ENCODE measurements around the gene ISM2.

The ISM2 gene

DNA sequence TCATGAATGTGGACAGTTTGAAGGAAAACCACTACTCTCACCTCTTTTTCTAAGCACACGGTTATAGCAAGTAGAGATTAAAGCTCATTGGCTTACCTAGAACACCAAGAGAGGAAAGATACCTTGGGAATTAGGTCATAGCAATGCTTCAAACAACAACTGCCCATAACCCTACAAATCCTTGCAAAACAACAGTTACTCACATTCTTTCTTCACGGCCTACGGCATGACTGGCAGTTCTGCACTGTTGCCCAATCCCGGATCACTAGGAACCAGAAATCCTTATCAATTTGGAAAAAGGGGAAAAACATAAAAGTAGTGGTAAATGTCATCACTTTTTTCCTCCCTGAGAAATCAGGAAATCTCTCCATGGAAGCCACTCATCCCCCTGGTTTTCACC, 9.6 kb upstream of the ISM2 start:
- DNase-seq (ENCODE audit: low spot score), result no peak
- no peak for FAIRE-seq

DNA sequence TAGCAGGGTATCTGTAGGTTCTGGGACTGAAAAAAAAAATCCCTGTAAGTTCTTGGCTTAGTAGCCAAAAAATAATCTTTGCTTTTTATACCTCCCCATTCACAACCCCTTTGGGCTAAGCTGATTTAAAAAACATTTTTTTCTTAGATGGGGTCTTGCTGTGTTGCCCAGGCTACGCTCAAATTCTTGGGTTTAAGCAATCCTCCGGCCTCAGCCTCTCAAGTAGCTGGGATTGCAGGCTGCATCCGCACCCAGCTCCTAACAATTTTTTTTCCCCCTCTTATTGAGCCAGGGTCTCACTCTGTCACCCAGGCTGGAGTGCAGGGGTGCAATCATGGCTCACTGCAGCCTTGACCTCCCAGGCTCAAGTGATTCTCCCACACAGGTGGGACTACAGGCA, 9.1 kb upstream of the ISM2 start:
- DNase-seq (ENCODE audit: low spot score) (no peak), FAIRE-seq (no peak)

DNA sequence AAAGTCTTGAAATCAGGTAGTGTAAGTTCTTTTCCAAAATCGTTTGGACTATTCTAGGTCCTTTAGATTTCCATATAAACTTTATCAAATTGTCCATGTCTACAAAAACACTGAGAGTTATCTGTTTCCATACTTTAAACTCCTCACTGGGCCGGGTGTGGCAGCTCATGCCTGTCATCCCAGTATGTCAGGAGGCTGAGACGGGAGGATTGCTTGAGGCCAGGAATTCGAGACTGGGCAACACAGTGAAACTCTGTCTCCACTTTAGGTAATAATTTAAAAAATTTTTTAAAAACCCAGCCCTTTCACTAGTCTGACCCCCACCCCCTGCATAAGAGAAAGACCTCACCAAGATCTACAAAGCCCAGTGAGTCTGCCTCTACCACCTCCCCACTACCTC, 6.4 kb upstream of the ISM2 start:
- DNase-seq (ENCODE audit: low spot score), result no peak
- FAIRE-seq, result no peak

DNA sequence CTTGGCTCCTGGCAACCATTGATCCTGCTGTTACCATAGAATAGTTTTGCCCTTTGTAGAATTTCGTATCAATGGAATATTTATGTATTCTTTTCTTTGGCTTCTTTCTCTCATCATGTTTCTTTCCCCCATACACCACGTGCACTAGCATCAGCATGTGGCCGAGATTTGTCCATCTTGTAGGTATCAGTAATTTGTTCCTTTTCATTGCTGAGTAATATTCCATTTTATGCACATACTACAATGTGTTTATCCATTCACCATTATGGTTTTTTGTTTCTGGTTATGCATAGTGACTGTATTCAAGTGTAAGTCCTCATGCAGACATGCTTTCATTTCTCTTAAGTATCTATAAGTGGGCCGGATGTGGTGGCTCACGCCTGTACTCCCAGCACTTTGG, 4.5 kb upstream of the ISM2 start:
- FAIRE-seq (no peak), DNase-seq (ENCODE audit: low spot score) (no peak)

DNA sequence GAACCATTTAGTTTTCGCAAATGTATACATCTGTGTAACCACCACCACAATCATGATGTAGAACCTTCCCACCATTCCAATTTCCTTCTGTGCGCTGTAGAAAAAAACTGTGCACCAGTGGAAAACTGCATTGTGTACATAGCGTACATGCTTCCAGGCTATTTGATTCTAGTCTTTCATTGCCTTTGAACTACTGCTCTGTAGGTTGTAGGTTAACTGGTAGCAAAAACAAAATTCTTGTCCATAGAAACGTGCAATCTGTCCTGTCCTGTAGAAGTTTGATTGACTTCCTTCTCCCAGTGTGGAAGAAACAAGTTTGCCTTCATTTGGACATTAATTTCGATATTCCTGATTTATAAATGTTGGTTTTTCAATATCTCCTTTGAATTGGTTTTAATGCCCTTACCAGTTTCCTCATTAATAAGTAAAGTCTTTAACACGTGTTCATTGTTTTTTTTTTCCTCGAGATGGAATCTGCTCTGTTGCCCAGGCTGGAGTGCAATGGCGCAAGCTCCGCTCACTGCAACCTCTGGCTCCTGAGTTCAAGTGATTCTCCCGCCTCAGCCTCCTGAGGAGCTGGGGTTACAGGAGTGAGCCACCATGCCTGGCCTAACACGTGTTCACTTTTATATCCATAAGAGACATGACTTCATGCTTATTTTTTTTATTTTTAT, 3.6 kb upstream of the ISM2 start:
- DNase-seq (ENCODE audit: low spot score) (no peak), FAIRE-seq (no peak)

DNA sequence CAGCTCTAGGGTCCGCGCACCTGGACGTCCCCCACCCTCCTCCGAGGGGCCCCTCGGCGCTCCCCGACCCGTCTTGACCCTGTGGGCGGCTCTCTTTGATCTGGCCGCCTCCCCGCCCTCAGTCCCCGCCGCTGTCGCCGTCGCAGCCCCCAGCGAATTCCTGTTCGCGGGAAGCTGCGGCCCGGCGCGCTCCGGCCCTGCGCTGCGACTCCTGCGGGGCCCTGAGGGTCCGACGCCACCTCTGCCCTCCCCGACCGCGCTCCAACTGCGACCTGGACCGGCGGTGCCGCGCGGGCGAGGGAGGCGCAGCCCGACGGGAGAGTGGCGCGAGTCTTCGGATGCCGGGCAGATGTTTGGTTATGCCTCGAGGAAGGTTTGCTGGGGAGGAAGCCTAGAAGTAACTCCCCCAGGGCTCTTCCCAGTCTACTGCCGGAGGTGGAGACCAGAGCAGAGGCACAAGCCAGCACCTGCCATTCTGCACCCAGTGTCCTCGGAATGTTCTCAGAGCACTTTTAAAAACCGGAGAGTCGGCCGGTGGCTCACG, 440 bp upstream of the ISM2 start:
- no peak for FAIRE-seq
- DNase-seq (ENCODE audit: low spot score), result no peak

DNA sequence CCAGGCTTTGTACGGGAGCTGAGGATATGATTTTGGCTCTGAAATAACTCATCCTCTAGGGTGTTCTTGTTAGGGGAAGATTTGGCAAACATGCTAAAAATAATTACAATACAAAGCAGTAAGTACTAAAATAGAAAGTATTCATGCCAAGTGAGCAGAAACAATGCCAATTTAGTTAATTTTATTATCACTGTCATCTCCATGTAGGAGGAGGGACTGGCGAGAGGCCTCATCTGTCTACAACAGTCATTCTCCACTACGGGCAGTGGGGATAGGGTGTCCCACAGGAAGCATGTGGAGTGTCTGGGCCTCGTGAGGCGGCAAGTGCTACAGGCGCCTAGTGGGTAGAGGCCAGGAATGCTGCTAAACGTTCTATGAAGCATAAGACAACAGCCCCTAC, 3.3 kb downstream of the ISM2 start:
- DNase-seq (ENCODE audit: low spot score), result no peak
- FAIRE-seq, result no peak

DNA sequence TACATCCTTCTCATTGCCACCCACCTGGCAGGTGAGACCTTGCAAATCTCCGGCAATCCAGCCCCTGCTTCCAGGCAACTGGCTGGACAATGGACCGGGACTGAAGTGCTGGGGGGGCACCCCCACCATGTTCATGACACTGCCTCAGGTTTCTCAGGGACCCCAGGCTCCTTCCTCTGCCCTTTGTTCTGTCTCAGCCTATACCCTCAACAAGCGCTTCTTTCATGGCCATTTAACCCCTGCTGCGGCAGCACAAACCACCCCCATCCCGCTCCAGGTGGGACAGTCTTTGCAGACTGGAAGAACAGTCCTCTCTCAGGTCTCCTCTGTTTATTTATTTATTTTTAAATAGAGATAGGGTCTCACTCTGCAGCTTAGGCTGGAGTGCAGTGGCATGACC, 7.6 kb downstream of the ISM2 start:
- DNase-seq (ENCODE audit: low spot score) (no peak), FAIRE-seq (no peak)

DNA sequence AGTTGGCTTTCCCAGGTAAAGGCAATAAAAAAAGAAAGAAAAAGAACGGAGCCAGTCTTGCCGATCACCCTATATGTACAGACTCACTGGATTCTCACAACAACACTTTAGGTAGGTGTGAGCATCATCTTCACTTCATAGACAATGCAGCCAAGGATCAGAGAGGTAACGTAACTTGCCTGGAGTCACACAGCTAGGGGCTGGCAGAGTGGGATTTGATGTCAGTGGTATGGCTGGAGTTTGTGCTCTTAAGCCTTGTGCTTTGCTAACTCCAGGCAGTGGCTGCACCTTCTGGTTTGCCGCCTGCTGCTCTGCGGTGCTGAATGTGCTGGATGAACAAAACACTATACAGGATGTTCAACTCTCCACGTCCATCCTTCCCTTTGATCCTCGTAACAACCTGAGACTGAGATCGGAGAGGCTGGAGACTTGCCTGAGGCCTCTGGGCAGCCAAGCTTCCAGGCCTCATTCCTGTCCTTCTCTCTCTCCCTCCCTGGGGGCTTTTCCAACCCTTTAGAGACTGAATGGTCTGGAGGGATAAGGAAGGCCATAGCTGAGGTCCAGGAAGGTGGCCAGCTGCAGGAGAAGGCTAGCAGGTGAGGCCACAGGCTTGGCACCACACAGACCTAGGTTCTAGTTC, 8.1 kb downstream of the ISM2 start:
- no peak for FAIRE-seq
- no peak for DNase-seq (ENCODE audit: low spot score)

DNA sequence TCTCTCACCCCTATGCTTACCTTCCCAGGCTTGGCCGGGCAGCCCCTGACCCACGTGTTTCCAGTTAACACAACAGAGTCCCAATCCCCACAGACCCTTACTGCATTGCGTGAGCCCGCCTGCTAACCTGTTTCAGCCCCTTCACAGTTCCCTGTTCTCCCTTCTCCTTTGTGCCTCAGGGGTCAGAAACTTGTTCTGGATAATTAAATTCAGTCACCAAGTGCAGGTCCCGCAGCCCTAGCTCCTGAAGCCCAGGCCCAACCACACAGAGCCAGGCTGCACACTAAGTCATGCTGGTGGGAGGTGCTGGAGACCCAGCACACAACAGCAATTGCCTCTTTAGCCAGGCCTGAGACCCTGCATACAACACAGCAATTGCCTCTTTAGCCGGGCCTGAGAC, 9.6 kb downstream of the ISM2 start:
- DNase-seq (ENCODE audit: low spot score) (no peak), FAIRE-seq (no peak)

DNA sequence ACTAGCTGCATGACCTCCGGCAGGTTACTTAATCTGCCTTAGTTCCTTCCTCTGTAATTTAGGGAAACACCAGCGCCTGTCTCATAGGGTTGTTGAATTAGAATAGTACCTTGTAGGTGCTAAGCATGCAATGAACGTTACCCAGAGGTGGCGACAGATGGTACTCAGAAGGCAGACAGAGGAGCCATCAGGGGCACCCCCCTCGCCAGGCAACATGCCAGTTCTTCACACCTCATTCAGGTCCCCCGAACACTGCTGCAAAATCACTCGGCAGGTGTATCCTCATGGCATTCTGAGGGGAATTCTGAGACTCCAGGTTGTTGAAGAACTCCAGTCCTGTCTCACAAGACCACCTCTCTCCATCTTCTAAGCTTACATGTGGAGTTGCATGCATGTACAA, 10.1 kb downstream of the ISM2 start:
- DNase-seq (ENCODE audit: low spot score) (no peak), FAIRE-seq (no peak)

DNA sequence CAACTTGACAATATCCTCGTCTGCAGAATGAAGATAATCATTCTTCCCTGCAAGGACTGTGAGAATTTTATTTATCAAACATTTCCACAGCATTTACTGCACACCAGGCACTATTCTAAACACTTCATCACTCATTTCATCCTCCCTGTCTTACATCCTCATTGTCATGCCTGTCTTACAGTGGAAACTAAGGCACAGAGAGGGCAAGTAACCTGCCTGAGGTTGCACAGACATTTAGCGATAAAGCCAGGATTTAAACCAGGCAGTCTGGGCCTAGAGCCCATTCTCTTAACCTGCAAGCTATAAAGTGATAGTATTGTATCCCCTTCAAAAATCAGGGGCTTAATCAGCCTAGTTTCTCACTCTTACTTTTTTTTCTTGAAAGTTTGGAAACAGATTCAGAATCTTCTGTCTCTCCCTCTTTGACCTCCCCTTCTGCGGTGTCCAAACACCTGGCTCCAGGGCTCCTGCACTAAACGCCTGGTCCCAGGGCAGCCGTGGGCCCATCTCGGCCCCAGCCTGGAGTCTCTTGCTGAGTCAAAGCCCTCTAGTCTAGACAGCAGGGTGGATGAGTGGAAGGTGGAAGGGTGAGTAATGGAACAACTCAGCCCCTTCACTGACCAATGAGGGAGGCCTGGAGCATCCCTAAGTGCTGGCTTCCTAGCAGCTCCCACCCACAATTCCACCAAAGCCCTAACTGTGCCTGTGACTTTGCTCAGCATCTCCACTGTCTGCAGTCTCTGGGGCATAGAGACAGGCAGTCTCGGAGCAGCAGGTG, 12.5 kb downstream of the ISM2 start:
- DNase-seq (ENCODE audit: low spot score) (peak; percentile 46), FAIRE-seq (peak; percentile 12)

DNA sequence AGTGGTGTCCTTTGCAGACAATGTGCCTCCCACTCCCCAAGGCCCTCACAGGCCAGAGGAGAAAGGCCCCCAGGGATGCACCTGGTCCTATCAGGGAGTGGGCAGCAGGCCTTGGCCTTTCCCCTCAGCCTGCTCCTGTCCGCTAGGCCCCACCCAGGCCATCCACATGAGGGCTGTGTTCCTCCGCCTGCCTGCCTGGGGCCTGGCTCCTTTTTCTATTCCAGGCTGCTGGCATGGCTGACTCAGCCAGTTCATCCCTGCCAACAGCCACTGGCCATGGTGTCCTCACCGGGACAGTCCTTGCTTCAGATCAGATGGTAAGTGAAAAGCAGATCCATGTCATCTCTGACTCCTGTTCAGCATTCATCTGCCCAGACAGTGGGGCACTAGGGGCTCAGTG, 13.4 kb downstream of the ISM2 start:
- DNase-seq (ENCODE audit: low spot score) (no peak), FAIRE-seq (no peak)

DNA sequence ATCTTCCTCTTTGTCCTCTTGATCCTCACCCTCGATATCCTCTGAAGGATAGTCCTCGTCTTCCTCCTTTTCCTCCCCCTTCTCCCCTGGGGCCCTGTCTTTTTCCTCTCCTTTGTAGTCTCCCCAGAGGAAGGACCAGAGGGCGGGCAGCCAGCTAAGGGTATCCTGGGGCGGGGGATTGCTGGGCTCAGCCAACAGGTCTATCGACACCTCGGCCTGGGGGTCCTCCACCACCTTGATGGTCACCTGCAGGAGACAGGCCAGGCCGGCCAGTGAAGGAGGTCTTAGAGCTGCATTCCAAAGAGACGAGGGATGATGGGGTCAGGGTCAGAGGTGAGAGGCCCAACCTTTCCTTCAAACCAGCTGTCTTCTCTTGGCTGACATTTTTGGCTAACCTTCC, 16.2 kb downstream of the ISM2 start:
- DNase-seq (ENCODE audit: low spot score) (no peak), FAIRE-seq (no peak)

DNA sequence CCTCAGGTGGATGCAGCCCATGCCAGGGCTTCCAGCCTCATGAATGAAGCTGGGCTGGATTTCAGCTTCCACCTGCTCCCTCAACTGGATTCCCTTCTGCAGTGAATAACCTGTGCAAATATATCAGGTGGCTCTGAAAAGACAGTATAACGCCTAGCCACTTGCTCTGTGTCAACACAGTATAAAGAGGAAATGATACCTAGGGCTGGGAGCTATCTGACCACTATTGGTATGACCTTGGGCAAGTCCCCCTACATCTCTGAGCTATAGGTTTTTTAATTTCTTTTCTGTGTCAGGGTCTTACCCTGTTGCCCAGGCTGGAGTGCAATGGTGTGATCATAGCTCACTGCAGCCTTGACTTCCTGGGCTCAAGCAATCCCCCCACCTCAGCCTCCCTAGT, 19.8 kb downstream of the ISM2 start:
- DNase-seq (ENCODE audit: low spot score) (no peak), FAIRE-seq (no peak)

DNA sequence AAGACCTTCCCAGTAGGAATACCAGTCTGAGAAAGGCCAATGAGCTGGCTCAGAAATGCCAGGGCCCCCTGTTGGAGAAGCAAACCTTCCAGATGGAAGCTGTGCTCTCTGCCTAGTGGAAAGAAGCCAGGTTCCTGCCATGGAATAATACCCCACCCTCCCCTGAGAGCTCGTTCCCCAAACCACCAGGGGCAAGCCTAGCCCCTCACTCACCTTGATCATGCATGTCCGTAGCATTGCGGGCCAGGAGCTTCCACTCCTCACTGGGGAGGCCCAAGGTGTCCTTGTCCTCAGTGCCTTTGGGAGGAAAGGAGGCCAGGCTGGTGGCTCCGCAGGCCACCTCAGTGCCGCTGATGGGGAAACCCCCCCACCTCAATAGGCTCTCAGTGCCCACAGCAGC, 20.6 kb downstream of the ISM2 start:
- DNase-seq (ENCODE audit: low spot score) (no peak), FAIRE-seq (no peak)

DNA sequence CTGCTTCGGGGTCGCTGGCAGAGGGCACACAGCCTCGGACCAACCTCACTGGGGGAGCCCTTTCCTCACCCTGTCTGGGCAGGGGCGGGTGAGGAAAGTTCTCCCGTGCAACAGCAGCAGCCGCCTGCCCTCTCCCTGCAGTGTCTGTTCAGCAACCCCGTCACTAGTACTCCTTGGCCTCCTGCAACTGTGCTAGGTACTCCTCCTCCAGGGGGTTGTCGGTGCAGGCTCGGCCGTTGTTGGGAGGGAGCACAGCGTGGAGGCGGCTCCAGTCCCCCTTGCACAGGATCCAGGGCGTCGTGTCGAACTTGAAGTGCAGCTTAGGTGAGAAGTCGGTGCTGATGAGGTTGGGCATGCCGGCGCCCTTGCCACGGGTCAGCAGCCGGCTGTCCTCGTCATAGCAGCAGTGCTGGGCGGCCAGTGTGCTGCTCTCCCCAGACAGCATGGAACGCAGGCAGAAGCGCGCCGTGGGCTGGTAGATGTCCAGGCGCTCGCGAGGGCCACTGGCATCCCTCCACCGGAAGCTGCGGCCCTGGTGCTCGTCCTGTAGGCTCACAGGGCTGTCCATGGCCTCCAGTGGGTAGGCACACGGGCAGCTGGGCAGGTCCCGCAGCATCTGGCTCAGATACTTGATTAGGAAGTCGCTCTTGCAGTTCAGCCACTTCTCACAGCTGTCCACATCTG, 23.0 kb downstream of the ISM2 start:
- DNase-seq (ENCODE audit: low spot score) (no peak), FAIRE-seq (no peak)

DNA sequence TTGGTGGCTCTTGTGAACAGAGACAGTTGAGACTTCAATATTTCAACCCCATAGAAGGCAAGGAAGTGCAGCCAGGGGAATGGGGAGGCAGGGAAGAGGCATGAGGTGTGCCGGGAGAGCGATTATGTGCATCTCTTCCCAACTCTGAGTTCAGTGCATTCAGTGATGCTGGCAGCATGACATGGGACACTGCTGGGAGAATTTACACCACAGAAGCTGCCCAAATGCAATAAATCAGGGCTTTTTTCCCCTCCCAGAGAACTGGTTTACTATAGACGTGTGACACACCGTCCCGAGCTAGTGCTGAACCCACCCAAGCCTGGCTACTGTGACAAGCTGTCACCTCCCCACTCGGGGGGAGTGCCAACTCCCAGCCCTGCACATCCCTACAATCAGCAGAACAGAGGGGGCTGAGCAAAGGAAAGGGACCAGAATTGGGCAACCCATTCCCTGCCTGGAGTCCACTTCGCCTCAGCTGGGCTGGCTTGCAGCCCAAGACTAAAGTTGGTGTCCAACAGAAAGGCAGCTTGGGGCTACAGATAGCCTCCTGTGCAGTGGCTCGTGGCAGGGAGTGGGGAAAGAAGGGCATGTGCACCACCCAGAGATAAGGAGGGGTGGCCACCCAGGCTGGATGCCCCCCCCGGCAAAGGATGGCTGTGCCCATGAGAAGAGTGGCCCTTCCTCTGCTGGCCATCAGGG, 24.0 kb downstream of the ISM2 start:
- no peak for FAIRE-seq
- no peak for DNase-seq (ENCODE audit: low spot score)

DNA sequence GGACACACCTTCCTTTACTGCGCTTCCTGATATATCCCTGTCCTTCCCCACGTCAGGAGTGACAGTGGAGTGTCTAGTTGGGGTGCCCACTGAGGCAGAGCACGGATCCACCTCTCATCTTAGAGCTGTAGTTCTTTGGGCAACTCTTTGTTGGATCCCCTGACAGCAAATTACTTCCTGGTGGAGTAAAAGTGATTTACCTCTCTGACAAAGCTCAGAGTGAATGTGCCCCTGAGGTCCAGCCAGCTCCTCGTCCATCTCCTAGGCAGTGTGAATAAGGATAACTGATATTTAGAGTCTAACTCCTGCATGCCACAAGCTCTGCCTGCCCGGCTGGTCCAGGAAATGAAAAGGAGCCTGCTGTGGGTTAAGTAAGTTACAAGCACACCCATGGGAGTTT, 24.7 kb downstream of the ISM2 start:
- FAIRE-seq (no peak), DNase-seq (ENCODE audit: low spot score) (no peak)

DNA sequence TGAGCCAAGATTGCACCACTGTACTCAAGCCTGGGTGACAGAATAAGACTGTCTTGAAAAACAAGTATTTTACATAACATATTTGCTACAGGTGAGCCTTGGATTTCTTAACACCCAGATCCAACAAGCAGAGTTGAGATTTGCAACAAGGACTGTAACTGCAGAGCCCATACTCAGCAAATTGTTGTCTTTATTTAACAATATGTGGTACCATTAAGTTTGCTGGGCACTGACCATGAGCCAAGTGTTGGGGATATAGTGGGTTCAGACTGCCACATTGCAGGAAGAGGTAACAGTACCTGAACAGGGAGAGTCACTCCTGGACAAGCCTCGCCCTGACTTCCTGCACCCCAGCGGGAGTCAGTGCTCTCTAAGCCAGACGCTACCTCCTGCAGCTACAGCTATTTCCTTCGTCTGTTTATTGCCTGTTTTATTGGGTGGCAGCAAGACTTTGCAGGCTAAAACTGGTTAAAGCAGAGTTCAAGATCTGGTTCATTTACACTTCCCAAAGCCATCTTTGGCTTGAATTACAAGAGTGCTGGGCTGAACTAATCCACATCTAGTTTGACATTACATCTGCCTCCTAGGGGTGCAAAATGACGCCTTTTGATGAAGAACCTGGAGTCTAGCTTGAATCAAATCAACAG, 28.3 kb downstream of the ISM2 start:
- DNase-seq (ENCODE audit: low spot score), result no peak
- no peak for FAIRE-seq

DNA sequence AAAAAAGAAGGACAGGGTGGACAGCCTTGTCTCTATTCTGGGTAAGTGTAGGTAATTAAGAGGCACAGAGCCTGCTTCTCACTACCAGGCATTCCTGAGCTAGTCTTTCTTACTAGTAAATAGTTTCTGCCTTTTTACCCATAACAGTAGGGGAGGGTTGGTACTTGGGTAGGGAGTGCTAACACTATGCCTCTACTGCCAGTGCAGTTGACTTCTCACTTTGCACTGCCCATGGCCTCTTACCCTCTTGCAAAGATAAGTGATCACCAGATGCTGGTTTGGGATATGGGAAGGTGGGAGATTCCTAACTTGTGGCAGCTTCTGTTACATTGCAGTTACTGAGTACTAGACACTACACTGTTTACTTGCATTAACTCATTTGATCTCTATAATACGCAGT, 29.1 kb downstream of the ISM2 start:
- FAIRE-seq (no peak), DNase-seq (ENCODE audit: low spot score) (no peak)
